RCC 7860 (cell line): ENCODE results near the gene PAQR7.
A peak's percentile ranks its signal among the peaks of the same experiment; 100 is the strongest.

Experiments
- DNase-seq: peaks from one replicate; pipeline ENCODE4 v3.0.0-alpha.2; 2015; ENCODE audit warnings: low spot score
- FAIRE-seq: peaks from 2 replicates; lab custom pipeline; 2012; peaks lifted over from hg19 to GRCh38; lab: Jason Lieb, UNC

Gene PAQR7, protein sequence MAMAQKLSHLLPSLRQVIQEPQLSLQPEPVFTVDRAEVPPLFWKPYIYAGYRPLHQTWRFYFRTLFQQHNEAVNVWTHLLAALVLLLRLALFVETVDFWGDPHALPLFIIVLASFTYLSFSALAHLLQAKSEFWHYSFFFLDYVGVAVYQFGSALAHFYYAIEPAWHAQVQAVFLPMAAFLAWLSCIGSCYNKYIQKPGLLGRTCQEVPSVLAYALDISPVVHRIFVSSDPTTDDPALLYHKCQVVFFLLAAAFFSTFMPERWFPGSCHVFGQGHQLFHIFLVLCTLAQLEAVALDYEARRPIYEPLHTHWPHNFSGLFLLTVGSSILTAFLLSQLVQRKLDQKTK

DNA sequence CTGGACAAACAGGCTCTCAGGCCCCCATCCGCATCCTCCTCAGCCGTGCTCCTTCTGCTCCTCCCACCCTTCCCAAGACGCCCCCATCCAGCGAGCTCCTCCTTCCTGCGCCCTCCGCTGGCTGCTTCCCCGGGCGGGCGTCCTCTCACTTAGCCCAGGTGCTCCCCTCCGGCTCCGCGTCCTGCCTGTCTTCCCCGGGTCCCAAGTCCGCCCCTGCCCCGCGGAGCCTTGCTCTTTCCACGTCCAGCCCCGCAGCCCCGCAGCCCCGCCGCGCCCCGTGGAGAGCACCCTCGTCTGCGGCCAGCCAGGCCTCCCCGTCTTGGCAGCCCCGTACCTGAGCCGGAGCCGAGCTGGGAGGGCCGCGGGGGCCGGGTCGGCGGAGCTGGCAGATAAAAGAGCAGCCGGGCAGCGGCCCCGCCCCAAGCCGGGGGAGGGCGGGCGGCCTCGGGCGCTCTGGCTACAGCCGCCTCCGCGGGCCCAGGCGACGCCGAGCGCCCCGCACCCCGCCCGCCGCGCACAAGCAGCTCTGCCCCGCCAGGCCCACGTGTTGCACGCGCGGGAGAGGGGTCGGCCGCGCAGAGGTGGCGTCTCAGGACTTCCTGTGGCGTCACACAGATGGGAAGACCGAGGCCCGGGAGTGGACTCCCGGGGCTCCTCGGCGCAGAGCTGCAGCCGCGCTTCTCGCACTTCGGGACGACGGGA lies at the start of gene PAQR7:
TSS of gene PAQR7 (minus strand) at position 555 of the 702 bp plus-strand sequence. CDS start 11,869 bp downstream, outside the sequence.
- FAIRE-seq (no peak), DNase-seq (no peak)

DNA sequence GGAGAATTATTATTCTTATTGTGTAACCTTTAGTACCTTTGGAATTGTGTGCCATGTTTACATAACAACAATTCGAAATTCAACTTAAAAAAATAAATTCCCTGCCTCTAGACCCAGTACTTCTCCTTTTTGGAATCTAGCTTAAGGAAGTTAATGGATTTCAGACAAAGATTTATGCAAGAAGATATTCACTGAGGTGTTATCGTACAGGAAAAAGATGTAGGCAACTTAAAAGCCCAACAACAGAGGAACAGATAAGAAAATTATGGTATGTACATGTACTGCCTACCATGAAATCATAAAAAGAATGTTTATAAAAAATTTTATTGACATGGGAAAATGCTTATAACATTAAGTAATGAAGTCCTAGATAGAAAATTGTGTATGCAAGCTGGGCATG lies 48.9 kb upstream of the PAQR7 start:
- FAIRE-seq, result no peak
- DNase-seq, result no peak

DNA sequence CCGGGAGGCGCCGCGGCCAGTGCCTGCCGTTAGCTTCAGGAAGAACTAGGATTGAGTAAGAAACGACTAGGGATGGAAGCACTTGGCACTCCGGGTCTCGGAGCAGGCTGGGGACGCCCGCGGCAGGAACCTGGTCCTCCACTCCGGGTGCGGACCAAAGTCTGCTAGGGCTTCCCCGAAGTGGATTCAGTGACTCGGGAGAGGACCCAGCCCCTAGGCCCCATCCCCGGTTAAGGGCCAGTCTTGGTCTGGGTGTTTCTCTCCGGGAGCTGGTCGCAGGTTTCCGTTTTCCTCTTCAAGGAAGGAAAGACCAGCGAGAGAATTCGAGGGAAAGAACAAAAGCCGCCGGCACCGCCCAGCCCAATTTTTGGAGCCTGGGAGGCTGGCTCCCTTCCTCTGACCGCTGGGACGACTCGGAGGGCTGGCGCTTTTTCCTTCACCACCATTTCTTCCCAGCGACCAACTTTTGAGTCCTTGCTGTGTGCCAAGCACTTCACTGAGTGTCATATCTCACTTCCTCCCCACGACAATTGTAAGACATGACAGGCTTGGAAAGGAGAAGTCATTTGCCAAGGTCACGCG lies 47.6 kb upstream of the PAQR7 start:
- no peak for DNase-seq
- FAIRE-seq, result no peak

DNA sequence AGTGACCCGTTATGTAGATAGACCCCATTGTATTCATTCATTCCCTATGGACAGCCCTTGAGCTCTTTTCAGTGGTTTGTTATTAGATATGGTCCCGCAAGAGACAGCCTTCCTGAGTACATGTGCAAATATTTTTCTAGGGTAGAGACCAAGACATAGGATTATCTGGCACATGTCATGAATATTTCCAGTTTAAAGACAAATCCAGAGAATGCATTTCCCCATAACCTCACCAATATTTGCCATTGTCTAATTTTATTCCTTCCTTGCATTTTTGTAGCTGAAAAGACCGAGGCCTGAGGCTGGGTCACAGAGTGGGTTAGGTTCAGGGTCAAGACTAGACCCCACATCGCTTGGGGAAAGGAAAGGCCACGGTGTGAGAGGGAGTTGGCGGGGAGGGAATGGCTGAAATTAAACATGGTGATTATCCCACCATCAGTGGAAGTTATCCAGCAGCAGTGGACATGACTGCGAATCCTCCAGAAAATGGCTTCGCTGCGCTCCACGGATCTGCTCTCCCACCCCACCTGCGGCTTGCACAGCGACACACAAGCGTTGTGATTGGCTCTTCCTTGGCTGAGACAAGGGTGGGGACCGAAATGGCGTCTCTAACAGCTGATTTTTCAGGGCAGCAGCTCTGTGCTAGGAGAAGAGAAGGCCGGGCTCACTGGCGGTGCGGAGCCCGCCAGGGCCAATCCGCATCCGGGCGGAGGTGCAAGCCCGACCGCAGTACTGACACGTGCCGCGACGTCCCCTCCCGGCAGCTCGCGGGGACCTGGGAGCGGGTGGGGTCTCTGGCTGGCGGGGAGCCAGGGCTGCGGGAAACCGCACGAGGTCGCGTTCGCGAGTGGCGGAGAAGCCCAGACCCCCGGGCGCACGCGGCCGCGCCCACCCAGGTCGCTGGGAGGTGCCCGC lies 46.8 kb upstream of the PAQR7 start:
- FAIRE-seq (no peak), DNase-seq (no peak)

DNA sequence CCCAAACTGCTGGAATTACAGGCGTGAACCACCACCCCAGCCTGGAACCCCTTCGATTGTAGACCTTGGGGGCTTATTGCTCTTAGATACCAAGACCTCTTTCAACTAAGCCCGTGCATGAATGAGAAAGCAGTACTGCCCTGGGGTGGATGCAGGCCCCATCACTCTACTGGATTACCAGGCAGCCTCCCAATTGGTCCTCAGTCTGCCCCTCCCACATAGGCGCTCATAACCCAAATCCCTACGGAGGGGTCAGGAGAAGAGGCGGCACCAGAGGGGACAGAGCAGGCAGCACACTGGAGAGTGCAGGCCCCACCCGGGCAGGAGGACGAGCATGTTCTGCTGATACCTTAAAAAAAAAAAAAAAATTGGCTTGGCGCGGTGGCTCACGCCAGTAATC lies 43.1 kb upstream of the PAQR7 start:
- FAIRE-seq (no peak), DNase-seq (no peak)

DNA sequence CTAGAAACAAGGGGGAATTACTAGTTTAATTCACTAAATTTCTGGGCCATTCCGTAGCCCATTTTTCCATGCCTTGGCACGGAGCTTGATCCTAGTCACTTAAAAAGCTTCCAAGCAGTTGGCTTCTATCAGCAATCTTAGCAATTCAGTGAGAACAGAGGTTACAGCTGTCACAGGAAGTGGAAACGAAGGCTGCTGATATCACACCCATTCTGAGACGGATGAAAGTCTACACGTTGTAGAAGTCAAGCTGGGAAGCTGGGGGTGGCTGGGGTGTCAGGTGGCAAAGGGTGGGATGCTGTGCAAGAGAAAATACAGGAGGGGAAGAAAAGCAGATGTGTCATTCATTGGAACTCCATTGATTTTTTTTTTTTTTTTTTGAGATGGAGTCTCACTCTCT lies 42.5 kb upstream of the PAQR7 start:
- DNase-seq (no peak), FAIRE-seq (no peak)

DNA sequence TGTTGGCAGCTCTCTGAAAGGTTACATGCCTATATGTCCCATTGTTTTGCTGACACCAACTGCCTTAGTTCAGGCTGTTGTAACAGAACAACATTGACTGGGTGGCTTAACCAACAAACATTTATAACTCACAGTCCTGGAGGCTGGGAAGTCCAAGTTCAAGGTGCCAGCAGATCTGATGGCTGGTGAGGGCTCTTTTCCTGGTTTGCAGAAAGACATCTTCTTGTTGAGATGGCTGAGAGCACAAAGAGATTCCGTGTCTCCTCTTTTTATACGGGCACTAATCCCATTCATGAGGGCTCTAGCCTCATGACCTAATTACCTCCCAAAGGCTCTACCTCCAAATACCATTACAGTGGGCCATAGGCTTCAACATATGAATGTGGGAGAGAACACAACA lies 41.0 kb upstream of the PAQR7 start:
- DNase-seq, result no peak
- FAIRE-seq, result no peak

DNA sequence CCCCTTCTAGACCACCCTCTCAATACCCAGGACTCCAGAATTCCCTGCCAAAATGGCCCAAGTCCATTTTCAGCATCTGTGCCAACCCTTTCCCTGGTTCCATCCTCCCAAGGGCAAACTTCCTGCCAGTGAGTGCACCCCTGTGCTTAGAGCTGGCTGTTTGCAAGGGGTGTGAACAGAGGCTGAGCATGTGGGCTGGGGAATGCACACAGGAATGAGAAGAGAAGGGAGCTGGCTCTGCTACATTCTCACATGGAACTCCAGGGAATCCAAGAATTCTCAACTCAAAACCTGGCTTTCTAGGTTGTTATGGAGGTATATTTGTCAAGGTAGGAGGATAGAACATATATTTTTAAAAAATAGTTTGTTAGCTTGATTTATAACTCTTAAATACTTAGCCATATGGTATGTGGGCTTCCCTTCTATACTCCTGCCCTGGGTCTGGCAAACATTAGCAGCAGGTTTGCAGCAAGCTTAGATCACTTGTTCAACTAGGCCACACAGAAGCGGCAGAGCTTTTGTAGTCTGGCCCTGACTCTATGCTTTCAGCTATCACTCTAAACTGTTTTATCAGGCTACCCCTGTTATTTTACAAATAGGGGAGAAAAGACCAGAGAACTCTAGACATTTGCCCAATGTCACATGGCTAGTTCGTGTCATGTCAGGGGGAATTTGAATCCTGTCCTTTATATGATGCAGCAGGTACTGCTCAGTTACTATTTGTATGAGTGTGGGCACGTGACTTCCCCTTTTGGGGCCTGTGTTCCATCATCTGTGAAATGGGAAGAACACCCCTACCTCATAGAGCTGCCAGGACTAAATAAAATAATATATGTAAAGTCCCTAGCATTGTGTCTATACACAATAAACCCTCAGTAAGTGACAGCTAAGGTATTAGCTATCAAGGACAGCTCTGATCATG lies 38.8 kb upstream of the PAQR7 start:
- no peak for DNase-seq
- no peak for FAIRE-seq

DNA sequence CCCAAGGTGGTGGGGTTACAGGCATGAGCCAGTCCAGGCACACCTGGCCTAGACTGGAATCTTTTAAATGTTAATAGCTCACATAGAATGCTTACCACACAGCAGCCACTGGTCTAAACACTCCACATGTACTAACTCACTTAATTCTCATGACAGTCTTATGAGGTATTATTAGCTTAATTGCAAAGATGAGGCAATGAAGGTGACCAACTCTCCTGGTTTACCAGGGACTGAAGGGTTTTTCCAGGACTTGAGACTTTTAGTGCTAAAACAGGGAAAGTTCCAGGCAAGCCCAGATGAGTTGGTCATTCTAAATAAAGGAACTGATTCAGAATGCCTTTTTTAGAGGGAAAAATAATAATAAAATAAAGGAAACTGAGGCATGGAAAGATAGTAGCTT lies 37.7 kb upstream of the PAQR7 start:
- DNase-seq (no peak), FAIRE-seq (no peak)

DNA sequence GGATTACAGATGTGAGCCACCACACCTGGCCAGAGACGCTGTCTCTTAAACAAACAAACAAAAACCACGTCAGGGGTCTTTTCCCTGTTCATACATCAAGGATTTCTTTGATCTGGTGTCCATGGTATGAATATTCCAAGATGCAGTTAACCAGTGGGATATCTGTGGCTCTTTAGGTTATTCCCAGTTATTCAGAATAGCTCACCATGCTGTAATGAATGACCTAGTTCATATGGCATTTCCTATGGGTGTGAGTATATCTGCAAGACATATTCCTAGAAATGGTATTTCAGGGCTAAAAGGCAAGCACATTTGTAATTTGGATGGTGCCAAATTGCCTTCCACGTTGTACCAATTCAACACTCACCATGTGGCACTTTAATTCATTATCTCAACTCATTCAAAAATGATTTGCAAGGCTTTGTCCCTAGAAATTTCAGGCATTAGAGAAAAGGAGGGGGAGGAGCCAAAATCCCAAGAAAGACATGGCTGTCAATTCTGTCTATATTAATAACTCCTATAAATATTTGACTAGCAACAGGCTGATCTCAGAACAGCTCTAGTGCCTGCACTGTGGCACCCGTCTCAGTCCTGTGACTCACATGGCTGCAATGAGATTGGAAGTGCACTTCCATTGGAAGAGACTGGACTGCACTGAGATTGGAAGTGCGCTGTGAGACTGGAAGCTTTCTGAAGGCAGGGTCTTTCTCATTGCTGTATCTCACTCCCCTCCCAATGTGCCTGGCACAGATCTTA lies 36.7 kb upstream of the PAQR7 start:
- FAIRE-seq (no peak), DNase-seq (peak; percentile 78)

DNA sequence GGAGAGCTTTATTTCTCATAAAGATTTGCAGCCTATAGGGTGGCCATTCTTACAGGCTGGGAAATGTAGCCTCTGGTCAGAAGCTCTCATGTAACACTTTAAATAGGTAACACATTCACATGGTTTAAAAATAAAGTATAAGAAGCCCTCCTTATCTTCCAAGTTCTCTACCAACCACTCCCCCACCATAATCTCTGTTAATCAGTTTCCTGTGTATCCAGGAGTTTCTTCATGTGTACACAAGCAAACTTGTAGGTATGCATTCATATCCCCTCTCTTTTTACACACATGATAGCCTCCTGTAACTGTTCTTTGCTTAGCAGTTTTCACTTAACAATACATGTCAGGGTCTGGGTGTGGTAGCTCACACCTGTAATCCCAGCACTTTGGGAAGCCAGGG lies 35.7 kb upstream of the PAQR7 start:
- FAIRE-seq, result no peak

DNA sequence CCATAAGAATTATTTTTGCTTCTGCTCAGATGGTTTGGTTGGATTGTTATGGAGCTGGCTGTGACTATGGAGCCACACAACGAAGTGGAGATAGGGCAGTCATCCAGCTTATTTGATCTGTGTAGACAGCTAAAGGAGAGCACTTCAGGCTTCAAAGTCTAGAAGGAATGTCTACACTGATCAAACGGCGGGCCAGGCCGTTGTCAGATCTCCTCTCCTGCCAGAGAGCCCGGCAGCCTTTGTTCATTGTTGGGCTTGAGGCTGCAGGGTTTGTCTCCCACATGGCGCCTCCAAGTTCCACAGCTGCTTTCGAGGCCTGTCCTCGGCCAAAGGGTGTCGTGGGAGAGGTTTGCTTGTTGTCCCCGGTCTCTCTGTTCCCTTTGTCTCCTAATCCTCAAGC lies 33.5 kb upstream of the PAQR7 start:
- FAIRE-seq (no peak), DNase-seq (no peak)

More for the DNA sequence above, 35.7 kb upstream of the PAQR7 start:
- no peak for DNase-seq

DNA sequence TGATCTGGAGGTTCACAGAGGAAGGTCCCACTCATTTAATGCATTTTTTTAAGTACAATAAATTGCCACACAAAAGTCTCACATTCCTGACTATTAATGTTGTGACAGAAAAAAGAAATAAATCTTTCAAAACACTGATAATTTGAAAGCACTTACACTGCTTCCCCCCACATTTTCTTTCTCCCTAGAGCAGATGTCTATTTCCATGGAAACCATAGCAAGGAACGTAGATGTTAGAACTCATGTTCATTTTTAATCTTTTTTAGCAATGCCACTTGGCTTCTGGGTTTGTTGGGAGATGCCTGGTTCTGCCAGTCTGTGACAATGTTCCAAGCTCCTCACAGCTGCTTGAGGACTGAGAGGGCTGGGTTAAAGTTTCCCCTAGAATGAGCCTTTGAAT lies 32.7 kb upstream of the PAQR7 start:
- no peak for DNase-seq
- FAIRE-seq, result no peak

DNA sequence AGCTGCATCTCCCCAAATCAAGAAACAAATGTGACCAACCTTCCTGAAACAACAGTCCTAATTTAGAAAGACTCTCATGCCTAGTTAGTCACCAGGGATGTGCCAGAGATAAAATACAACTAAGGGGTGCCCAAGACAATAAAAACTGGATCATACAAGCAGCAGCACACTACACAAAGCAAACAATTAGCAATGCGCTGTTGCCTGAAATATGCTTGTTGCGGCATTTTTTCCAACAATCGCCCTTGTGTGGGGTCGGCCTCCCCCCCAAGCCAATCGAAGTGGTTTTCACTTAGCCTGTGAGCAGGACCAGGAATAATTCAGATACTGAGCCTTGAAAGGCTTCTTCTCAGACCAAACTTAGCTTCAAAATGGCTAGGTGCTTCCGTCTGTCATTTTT lies 32.1 kb upstream of the PAQR7 start:
- DNase-seq (no peak), FAIRE-seq (no peak)

DNA sequence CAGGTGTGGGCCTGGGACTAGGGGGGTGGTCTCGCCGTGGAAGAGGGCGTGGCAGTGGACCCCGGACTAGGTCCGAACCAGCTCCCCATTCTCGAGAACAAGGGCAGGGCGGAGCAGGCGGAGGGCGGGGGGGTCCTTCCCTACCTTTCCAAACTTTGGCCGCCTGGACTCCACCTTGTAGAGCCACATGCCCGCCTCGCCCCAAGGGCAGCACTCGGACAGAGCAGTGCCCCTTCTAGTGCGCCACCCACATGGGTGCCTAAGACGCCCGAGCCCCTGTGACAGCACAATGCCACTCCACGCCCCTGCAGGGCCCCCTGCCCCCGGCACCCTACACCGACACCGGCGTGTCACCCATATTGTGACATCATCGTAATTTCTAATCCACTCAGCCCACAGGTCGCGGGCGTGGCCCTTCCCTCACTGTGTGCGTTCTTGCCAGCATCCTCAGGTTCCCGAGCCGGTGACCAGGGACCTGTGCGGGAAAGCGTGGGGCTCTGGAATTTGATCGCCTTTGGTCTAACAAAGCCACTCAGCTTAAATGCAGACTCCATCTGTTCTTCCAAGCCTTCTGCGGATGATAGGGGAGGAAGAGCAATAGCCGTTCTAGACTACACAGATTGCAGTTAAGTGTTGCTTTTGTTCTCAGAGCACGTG lies 31.3 kb upstream of the PAQR7 start:
- FAIRE-seq (no peak), DNase-seq (no peak)

DNA sequence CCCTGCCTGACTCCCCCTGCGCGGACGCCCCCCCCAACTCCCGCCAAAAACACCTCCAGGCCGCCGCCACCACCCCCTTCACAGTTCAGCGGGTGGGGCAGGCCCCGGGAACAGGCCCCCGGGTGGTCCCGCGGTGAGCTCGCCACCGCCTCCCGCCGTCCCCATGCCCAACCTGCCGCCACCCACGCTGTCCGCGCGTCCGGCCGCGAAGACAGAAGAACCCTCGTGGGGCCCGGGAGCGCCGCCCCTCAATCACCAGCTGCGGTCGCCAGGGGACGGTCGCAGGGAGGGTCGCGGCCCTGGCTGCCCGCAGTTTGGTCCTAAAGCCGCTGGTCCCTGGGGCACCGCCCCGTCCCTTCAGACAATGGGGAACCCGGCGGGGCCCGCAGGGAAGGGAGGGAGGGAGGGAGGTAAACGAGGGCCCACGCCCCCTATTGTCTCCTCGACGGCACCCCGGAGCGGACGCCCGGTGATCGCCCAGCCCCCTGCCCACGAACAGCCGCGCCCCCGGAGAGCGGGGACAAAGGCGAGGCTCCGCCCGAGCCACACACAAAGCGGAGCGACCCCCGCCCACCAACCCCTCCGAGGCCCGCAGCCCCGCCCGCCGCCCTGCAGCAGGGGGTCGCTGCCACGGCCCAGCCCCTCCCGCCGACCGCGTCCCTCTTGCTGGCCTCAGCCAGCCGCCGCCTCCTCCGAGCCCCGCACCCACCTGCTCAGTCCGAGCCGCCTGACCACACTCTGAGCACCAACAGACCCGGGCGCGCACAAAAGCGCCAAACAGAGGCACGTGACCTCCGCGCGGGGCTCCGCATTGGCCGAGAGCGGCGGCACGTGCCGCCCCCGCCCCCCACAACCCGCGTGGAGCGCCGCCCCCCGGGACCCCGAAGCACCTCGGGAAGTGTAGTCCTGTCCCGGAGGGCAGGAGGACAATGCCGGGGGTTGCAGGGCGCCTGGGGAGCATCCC lies 30.5 kb upstream of the PAQR7 start, which contains the start of gene STMN1:
TSS of gene STMN1 (minus strand) at position 740 of the 964 bp plus-strand sequence. CDS start 1,743 bp downstream, outside the sequence.
- peak; percentile 79 for DNase-seq
- FAIRE-seq, result no peak

DNA sequence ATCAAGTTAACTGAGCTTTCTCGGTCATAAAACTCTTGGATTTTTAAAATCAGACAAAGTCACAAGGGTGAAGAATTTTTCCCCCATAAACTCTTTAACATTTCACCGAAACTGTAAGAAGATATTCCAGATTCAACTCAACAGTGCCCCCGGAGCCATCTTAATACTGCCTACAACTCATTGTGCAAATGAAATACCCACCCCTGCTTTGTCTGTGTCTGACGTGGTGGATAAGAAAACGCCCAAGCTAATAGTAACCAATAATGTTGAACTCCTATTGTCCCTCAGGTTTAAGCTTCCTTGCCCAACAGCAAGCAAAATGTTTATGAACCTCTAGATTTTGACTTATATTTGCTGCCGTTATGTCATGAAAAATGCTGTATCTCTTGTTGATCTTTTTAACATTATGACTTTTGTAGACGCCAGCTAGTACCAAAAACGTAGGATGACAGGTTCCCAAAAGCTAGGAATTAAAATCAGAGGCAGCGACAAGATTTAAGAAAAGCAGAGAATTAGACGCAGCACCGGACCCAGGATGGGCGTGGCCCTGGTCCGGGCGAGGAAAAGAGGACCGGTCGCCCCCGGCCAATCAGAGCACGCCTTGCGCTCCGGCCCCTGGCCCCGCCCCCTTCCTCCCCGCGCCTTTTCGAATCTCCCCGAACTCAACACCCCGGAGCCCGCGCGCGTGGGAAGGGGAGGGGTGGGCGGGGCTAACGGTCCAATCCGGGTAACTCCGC lies 29.6 kb upstream of the PAQR7 start:
- DNase-seq (peak; percentile 79), FAIRE-seq (peak; percentile 66)
